Parathyroid adenoma (tissue), 2 donors: ENCODE data around the gene CAMK2B.

Experiments
- H2AFZ ChIP-seq: fragments of 300-600 bp; sonication (generic); one replicate; pipeline ENCODE4 v1.7.0; 2017; ENCODE audit warnings: antibody characterized with exemption, mild to moderate bottlenecking
- H3K27ac ChIP-seq: fragments of 300-600 bp; sonication (generic); one replicate; pipeline ENCODE4 v1.7.0; 2017
- H3K27me3 ChIP-seq: fragments of 300-600 bp; sonication (generic); one replicate; pipeline ENCODE4 v1.7.0; 2017; ENCODE audit warnings: low read length; ENCODE audit not compliant: control insufficient read depth, insufficient read depth
- H3K36me3 ChIP-seq: fragments of 300-600 bp; sonication (generic); one replicate; pipeline ENCODE4 v1.7.0; 2017; ENCODE audit warnings: low read length; ENCODE audit not compliant: control insufficient read depth, insufficient read depth
- H3K4me1 ChIP-seq: fragments of 300-600 bp; sonication (generic); one replicate; pipeline ENCODE4 v1.7.0; 2017; ENCODE audit warnings: control low read depth
- H3K4me2 ChIP-seq: fragments of 300-600 bp; sonication (generic); one replicate; pipeline ENCODE4 v1.7.0; 2017; ENCODE audit warnings: low read length
- H3K4me3 ChIP-seq: fragments of 300-600 bp; sonication (generic); one replicate; pipeline ENCODE4 v1.7.0; 2017; ENCODE audit warnings: low read depth, low read length
- H3K79me2 ChIP-seq: fragments of 300-600 bp; sonication (generic); one replicate; pipeline ENCODE4 v1.7.0; 2017; ENCODE audit warnings: control low read depth
- H3K9ac ChIP-seq: fragments of 300-600 bp; sonication (generic); one replicate; pipeline ENCODE4 v1.7.0; 2017; ENCODE audit warnings: mild to moderate bottlenecking
- H3K9me3 ChIP-seq: fragments of 300-600 bp; sonication (generic); one replicate; pipeline ENCODE4 v1.7.0; 2017; ENCODE audit warnings: low read length; ENCODE audit not compliant: control insufficient read depth
- TF ChIP-seq, protein P1 (sequence below): fragments of 300-600 bp; sonication (generic); IDR thresholded peaks from one replicate; pipeline ENCODE4 v1.7.0; 2017; ENCODE audit warnings: antibody characterized with exemption, mild to moderate bottlenecking
- donor health status: primary hyperparathyroidism.

CAMK2B gene

DNA sequence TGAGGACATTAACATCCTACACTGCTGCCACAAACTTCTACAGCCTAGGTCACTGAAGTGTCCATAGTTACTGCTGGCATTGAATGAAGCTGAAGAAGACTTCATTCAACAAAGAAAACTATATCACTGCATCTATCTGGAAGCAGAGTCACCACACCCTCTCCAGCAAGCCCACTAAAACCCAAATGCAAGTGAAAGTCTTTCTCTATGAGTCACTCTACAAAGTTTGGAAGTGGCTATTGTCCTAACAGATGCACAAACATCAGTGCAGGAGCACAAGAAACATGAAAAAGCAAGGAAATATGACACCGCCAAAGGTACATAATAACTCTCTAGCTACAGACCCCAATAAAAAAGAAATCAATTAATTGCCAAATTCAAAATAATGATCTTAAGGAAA lies 43.5 kb upstream of the CAMK2B start:
- Histone ChIP-seq H3K4me2 (no peak overlapping the region), H3K36me3 (no peaks in the 10 kb centered on the region), H3K4me1 (no peaks in the 10 kb centered on the region), H3K27me3 (no peaks in the 10 kb centered on the region), H3K27ac (no peak overlapping the region), H2AFZ (no peak overlapping the region), H3K9ac (no peak overlapping the region), H3K9me3 (no peaks in the 10 kb centered on the region), H3K4me3 (no peak overlapping the region), H3K79me2 (no peaks in the 10 kb centered on the region)
- TF ChIP-seq, protein P1, sequence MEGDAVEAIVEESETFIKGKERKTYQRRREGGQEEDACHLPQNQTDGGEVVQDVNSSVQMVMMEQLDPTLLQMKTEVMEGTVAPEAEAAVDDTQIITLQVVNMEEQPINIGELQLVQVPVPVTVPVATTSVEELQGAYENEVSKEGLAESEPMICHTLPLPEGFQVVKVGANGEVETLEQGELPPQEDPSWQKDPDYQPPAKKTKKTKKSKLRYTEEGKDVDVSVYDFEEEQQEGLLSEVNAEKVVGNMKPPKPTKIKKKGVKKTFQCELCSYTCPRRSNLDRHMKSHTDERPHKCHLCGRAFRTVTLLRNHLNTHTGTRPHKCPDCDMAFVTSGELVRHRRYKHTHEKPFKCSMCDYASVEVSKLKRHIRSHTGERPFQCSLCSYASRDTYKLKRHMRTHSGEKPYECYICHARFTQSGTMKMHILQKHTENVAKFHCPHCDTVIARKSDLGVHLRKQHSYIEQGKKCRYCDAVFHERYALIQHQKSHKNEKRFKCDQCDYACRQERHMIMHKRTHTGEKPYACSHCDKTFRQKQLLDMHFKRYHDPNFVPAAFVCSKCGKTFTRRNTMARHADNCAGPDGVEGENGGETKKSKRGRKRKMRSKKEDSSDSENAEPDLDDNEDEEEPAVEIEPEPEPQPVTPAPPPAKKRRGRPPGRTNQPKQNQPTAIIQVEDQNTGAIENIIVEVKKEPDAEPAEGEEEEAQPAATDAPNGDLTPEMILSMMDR: no peak

DNA sequence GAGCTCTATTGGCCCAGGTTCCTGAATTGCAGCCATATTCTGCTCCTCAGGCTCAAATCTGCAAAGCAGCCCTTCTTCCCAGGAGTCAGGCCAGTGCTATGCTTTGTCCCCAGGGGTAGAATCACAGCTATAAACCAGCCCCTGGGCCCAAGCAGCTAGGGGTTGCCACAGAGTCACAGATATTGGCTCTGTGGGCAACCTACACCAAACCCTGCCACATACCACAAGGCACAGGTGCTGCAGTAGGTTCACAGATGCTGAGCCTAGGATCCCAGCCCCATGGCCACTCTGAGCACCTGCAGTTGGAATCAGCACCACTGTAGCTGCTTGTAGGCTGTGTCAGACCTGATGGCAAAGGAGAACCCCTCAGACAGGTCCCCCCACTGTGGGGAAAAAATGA lies 43.1 kb upstream of the CAMK2B start:
- Histone ChIP-seq H3K27me3 (no peaks in the 10 kb centered on the region), H3K9ac (no peak overlapping the region), H3K79me2 (no peaks in the 10 kb centered on the region), H3K36me3 (no peaks in the 10 kb centered on the region), H3K27ac (no peak overlapping the region), H2AFZ (no peak overlapping the region), H3K4me2 (no peak overlapping the region), H3K4me3 (no peak overlapping the region), H3K9me3 (no peaks in the 10 kb centered on the region), H3K4me1 (no peaks in the 10 kb centered on the region)
- TF ChIP-seq, protein P1: no peak

DNA sequence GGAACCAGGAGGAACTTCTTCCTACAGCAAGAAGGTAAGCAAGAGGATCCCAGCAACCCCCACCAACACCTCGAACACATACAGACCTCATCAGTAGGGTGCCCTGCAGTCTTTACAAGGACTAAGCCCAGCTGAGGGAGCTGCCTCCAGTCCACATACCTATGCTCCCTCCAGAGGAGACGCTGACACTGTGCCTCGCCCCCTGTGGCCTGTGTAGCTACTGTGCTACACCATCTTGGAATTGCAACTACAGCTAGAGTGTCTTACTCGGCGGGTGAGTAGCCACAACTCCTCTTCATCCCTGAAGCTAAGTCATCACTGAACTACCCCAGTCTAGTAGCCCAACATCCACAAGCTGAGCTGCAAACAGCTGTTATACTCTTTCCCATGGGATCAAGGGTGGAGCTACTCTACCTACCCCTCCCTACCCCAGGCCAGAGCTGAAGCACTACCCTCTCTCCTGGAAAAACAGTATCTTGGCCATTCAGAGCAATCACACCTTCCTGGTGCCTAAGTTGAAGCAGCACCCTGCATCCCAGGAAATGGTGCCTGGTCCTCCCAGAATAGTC lies 42.2 kb upstream of the CAMK2B start:
- H3K27me3 ChIP-seq: no peaks in the 10 kb centered on the region
- H3K9ac ChIP-seq: no peak overlapping the region
- H2AFZ ChIP-seq: no peak overlapping the region
- H3K79me2 ChIP-seq: no peaks in the 10 kb centered on the region
- no peaks in the 10 kb centered on the region for H3K36me3 ChIP-seq
- TF ChIP-seq, protein P1: no peak
- no peak overlapping the region for H3K4me2 ChIP-seq
- no peaks in the 10 kb centered on the region for H3K4me1 ChIP-seq
- no peak overlapping the region for H3K27ac ChIP-seq
- no peaks in the 10 kb centered on the region for H3K9me3 ChIP-seq
- H3K4me3 ChIP-seq: no peak overlapping the region

DNA sequence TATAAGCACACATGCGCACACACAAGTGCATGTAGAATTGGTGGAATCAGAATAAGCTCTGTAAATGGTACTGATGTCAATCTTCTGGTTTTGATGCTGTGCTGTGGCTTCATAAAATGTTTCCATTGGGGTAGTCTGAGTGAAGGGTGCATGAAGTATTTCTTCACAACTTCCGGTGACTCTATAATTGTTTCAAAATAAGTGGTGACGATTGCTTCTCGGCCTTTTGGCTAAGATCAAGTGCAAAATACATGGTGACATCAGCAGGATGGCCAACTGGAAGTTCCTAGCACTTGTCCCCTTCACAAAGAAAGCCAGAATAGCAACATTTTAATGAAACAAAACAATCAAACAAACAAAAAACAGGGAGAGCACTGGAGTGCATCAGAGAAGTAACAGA lies 41.6 kb upstream of the CAMK2B start:
- no peak overlapping the region for H2AFZ ChIP-seq
- no peaks in the 10 kb centered on the region for H3K9me3 ChIP-seq
- no peaks in the 10 kb centered on the region for H3K27me3 ChIP-seq
- no peak overlapping the region for H3K27ac ChIP-seq
- H3K36me3 ChIP-seq: no peaks in the 10 kb centered on the region
- no peak overlapping the region for H3K9ac ChIP-seq
- TF ChIP-seq, protein P1: no peak
- no peak overlapping the region for H3K4me2 ChIP-seq
- no peak overlapping the region for H3K4me3 ChIP-seq
- H3K79me2 ChIP-seq: no peaks in the 10 kb centered on the region
- H3K4me1 ChIP-seq: no peaks in the 10 kb centered on the region

DNA sequence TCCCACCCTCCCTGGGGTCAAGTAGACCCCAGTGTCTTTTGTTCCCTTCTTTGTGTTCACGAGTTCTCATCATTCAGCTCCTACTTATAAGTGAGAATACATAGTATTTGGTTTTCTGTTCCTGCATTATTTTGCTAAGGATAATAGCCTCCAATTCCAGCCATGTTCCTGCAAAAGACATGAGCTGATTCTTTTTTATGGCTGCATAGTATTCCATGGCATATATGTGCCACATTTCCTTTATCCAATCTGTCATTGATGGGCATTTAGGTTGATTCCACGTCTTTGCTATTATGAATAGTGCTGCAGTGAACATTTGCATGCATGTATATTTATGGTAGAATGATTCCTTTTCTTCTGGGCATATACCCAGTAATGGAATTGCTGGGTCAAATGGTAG lies 28.3 kb upstream of the CAMK2B start:
- Histone ChIP-seq H3K79me2 (no peaks in the 10 kb centered on the region), H3K4me3 (no peak overlapping the region), H3K9ac (no peak overlapping the region), H2AFZ (no peak overlapping the region), H3K4me1 (no peaks in the 10 kb centered on the region), H3K9me3 (no peaks in the 10 kb centered on the region), H3K27ac (no peak overlapping the region), H3K36me3 (no peaks in the 10 kb centered on the region), H3K27me3 (no peaks in the 10 kb centered on the region), H3K4me2 (no peak overlapping the region)
- TF ChIP-seq, protein P1: no peak
